Measurements from ENCODE around the gene ARHGEF5.
"Not testable (repeated sequence)": the region's sequence is repeated elsewhere in the genome, so short reads cannot be mapped to it uniquely, and the experiment has no call there.

ARHGEF5 gene

GRCh38 chr7:144384071-144384470, 28.9 kb downstream of the ARHGEF5 start:
- no peak for DNase-seq (ENCODE audit: low spot score)

- no peak for DNase-seq (ENCODE audit: low spot score)
Measured at GRCh38 chr7:144384555-144385245, 29.5 kb downstream of the ARHGEF5 start.

GRCh38 chr7:144386741-144387140, 31.5 kb downstream of the ARHGEF5 start:
- no peak for DNase-seq (ENCODE audit: low spot score)

- no peak for DNase-seq (ENCODE audit: low spot score)
Measured at GRCh38 chr7:144388950-144389349, 33.7 kb downstream of the ARHGEF5 start.

GRCh38 chr7:144390481-144390880, 35.3 kb downstream of the ARHGEF5 start:
- no peak for DNase-seq (ENCODE audit: low spot score)

- no peak for DNase-seq (ENCODE audit: low spot score)
Measured at GRCh38 chr7:144391014-144391413, 35.8 kb downstream of the ARHGEF5 start.

- peak; percentile 63 for DNase-seq (ENCODE audit: low spot score)
Measured at GRCh38 chr7:144391823-144392255, 36.6 kb downstream of the ARHGEF5 start.

- DNase-seq (ENCODE audit: low spot score), result no peak
Measured at GRCh38 chr7:144397086-144397485, 41.9 kb downstream of the ARHGEF5 start.

- DNase-seq (ENCODE audit: low spot score), result no peak
Measured at GRCh38 chr7:144398291-144398690, 43.1 kb downstream of the ARHGEF5 start.

GRCh38 chr7:144398911-144399310, 43.7 kb downstream of the ARHGEF5 start:
- no peak for DNase-seq (ENCODE audit: low spot score)

- DNase-seq (ENCODE audit: low spot score), result no peak
Measured at GRCh38 chr7:144399946-144400345, 44.7 kb downstream of the ARHGEF5 start.

- no peak for DNase-seq (ENCODE audit: low spot score)
Measured at GRCh38 chr7:144401490-144401889, 46.3 kb downstream of the ARHGEF5 start.

- DNase-seq (ENCODE audit: low spot score), result no peak
Measured at GRCh38 chr7:144403102-144403501, 47.9 kb downstream of the ARHGEF5 start.

- DNase-seq (ENCODE audit: low spot score), result no peak
Measured at GRCh38 chr7:144403649-144404061, 48.5 kb downstream of the ARHGEF5 start, which contains the start of gene NOBOX. Gene NOBOX, minus strand, starts transcription at chr7:144403693.

- no peak for DNase-seq (ENCODE audit: low spot score)
Measured at GRCh38 chr7:144404946-144405345, 49.7 kb downstream of the ARHGEF5 start.

GRCh38 chr7:144407266-144407931, 52.2 kb downstream of the ARHGEF5 start:
- no peak for DNase-seq (ENCODE audit: low spot score)

- no peak for DNase-seq (ENCODE audit: low spot score)
Measured at GRCh38 chr7:144408121-144408520, 52.9 kb downstream of the ARHGEF5 start.

GRCh38 chr7:144410441-144410840, 55.2 kb downstream of the ARHGEF5 start:
- DNase-seq (ENCODE audit: low spot score), result no peak

GRCh38 chr7:144414815-144415214, 59.6 kb downstream of the ARHGEF5 start:
- no peak for DNase-seq (ENCODE audit: low spot score)

GRCh38 chr7:144415858-144416257, 60.7 kb downstream of the ARHGEF5 start:
- DNase-seq (ENCODE audit: low spot score), result no peak

GRCh38 chr7:144416341-144416740, 61.1 kb downstream of the ARHGEF5 start:
- DNase-seq (ENCODE audit: low spot score), result no peak

- DNase-seq (ENCODE audit: low spot score), result not testable (repeated sequence)
Measured at GRCh38 chr7:144418931-144419330, 63.7 kb downstream of the ARHGEF5 start.

GRCh38 chr7:144427539-144427938, 72.3 kb downstream of the ARHGEF5 start:
- not testable (repeated sequence) for DNase-seq (ENCODE audit: low spot score)

- DNase-seq (ENCODE audit: low spot score), result no peak
Measured at GRCh38 chr7:144428431-144428830, 73.2 kb downstream of the ARHGEF5 start.
